Upper lobe of left lung (tissue), 6 donors: Measurements from ENCODE around the gene DNAH17. TPM values are rescaled to one million over a fixed set of nuclear protein-coding genes. Genes with fewer than 3 reads are reported as not detected.
A peak's percentile ranks its signal among the peaks of the same experiment; 100 is the strongest.

ENCODE experiments used
- ATAC-seq, 2 donors: fragments of 200-7000 bp; cut with Tn5 transposase; one replicate each; pipeline ENCODE4 v1.9.1; 2022; ENCODE audit warnings: mild to moderate bottlenecking in 2 of 2, moderate library complexity in 2 of 2; ENCODE audit not compliant: low FRiP score in 2 of 2
- DNase-seq, 2 donors: peaks; one replicate each; pipeline ENCODE4 v3.0.0-alpha.2; 2019 to 2020
- H3K27ac ChIP-seq, 4 donors: fragments of 200-600 bp; sonication (generic); one replicate each; pipeline ENCODE4 v1.5.1; 2016 to 2019
- H3K27me3 ChIP-seq, 4 donors: fragments of 200-600 bp; sonication (generic); one replicate each; pipeline ENCODE4 v1.5.1; 2017 to 2019
- H3K36me3 ChIP-seq, 4 donors: fragments of 200-600 bp; sonication (generic); one replicate each; pipeline ENCODE4 v1.5.1; 2016 to 2019
- H3K4me1 ChIP-seq, 4 donors: fragments of 200-600 bp; sonication (generic); one replicate each; pipeline ENCODE4 v1.5.1; 2018 to 2019
- H3K4me3 ChIP-seq, 4 donors: fragments of 200-600 bp; sonication (generic); one replicate each; pipeline ENCODE4 v1.5.1; 2017 to 2019; ENCODE audit warnings: mild to moderate bottlenecking in 2 of 4, moderate library complexity in 1 of 4
- H3K9me3 ChIP-seq, 4 donors: fragments of 200-600 bp; sonication (generic); one replicate each; pipeline ENCODE4 v1.5.1; 2018 to 2019
- EP300 ChIP-seq, 4 donors: sonication (generic); formaldehyde crosslinking; IDR thresholded peaks; one replicate each; pipeline ENCODE4 v1.5.1; 2017; ENCODE audit warnings: antibody characterized with exemption in 4 of 4, control low read depth in 2 of 4
- POLR2A ChIP-seq, 4 donors: fragments of 450-650 bp; IDR thresholded peaks; one replicate each; pipeline ENCODE4 v1.5.1; 2016 to 2017; ENCODE audit warnings: antibody characterized with exemption in 4 of 4, mild to moderate bottlenecking in 2 of 4
- POLR2AphosphoS5 ChIP-seq, 2 donors: sonication (generic); formaldehyde crosslinking; IDR thresholded peaks; one replicate each; pipeline ENCODE4 v1.5.1; 2017; ENCODE audit warnings: antibody characterized with exemption in 2 of 2
- WGBS, 2 donors: methylation state at CpG; one replicate each; pipeline ENCODE4 v1.1.5; 2017 to 2018; 5-methylcytosine and 5-hydroxymethylcytosine counted together
- total RNA-seq, 6 donors: library from RNA; depleted of rRNA in 4 of 6; stranded (reverse); fragments of >200 nt in 4 of 6; gene quantifications; one replicate each; pipeline versions ENCODE4 v1.1.0 to v1.2.1, GENCODE V29; 2016 to 2021
- TF ChIP-seq, protein P1 (sequence below), 6 experiments: fragments of 450-650 bp in 4 of 6; fragments of 200-600 bp in 2 of 6; sonication (generic) in 2 of 6; IDR thresholded peaks; one replicate each; pipeline ENCODE4 v1.5.1; 2016 to 2019; ENCODE audit warnings: antibody characterized with exemption in 6 of 6
- donor health status: DM: no; HTN: no; CAD: no; lungs with moderate emphysema.
- donor health status: DM: no; HTN: yes; CAD: no; lungs with severe emphysema.

DNAH17 gene
- total RNA-seq, 6 donors from 2014 or later: 2.0 to 21.0 (median 3.7) TPM

DNA sequence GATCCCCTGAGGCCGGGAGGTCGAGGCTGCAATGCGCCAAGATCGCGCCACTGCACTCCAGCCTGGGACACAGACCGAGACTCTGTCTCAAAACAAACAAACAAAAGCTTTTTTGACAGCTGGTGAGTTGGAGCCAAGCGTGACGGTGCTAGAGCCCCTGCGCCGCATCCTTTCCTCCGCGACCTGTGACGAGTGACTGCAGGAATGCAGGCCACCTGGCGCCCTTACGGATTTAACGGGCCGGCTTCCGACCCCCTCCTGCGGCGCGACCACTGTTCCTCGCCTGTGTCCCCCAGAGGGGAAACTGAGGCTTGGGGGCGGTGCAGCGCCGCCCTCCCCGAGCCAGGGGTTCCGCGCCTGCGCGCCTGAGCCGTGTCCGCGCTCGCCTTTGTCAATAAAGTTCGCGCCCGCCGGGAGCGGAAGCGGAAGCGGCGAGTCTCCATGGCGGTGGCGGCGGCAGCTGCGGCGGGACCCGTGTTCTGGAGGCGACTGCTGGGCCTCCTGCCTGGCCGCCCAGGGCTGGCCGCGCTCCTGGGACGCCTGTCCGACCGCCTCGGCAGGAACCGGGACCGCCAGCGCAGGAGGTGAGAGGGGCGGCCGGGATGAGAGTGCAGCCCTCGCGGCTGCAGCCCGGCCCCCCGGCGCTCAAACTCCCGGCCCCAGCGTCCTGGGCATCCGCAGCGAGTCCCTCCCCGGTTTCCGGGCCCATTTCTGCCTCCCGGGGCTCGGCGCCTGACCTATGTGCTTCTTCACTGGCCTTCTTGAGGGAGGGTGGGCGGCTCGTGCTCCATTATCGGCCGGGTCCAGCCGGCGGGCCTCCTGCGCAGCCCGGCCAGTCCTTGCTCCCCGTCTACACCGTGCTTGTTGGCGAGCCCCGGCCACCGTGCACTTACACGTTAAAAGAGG lies 198.7 kb downstream of the DNAH17 start, which contains the start of gene PGS1:
TSS of gene PGS1 (plus strand) at position 425 of the 906 bp plus-strand sequence. CDS start at position 442, 17 bp downstream.
- DNase-seq (peak; percentile 84 to 97), ATAC-seq (peak; percentile 81 to 88)
- H3K4me1 ChIP-seq: peaks cover 75 to 85% (median 79%) of the 10 kb centered on the region in 4 donors
- no peaks in the 10 kb centered on the region for H3K27me3 ChIP-seq
- H3K4me3 ChIP-seq: peak within 1 kb of the TSS; percentile 82 to 95 (median 92)
- H3K27ac ChIP-seq: peak within 1 kb of the TSS; percentile 97 to 99 (median 98)
- TF ChIP-seq POLR2AphosphoS5 (IDR thresholded peaks at IDR 0.05) (peak; percentile 97 to 98), POLR2A (IDR thresholded peaks at IDR 0.05) (peak in 3 of 4 donors; percentile 68 to 97 (median 73)), EP300 (IDR thresholded peaks at IDR 0.05) (peak in 1 of 4 donors; percentile 58)
- TF ChIP-seq, protein P1, sequence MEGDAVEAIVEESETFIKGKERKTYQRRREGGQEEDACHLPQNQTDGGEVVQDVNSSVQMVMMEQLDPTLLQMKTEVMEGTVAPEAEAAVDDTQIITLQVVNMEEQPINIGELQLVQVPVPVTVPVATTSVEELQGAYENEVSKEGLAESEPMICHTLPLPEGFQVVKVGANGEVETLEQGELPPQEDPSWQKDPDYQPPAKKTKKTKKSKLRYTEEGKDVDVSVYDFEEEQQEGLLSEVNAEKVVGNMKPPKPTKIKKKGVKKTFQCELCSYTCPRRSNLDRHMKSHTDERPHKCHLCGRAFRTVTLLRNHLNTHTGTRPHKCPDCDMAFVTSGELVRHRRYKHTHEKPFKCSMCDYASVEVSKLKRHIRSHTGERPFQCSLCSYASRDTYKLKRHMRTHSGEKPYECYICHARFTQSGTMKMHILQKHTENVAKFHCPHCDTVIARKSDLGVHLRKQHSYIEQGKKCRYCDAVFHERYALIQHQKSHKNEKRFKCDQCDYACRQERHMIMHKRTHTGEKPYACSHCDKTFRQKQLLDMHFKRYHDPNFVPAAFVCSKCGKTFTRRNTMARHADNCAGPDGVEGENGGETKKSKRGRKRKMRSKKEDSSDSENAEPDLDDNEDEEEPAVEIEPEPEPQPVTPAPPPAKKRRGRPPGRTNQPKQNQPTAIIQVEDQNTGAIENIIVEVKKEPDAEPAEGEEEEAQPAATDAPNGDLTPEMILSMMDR (IDR thresholded peaks at IDR 0.05): peak in 1 of 6 experiments; percentile 23
- H3K9me3 ChIP-seq: no peaks in the 10 kb centered on the region
- 2 to 5% methylated on average over 16 to 54 of the region's 89 CpGs for WGBS, 2 donors
- peaks cover 0 to 9% (median 0%) of the 10 kb centered on the region in 4 donors for H3K36me3 ChIP-seq

DNA sequence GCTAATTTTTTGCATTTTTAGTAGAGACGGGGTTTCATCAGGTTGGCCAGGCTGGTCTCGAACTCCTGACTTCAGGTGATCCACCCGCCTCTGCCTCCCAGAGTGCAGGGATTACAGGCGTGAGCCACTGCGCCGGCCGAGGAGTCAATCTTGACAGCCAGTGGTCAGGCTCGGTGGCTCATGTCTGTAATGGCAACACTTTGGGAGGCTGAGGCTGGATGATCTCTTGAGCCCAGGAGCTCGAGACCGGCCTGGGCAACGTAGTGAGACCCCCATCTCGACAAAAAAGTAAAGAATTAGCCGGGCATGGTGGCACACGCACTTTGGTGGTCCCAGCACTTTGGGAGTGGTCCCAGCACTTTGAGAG lies 199.4 kb downstream of the DNAH17 start:
- H3K4me1 ChIP-seq: peaks cover 69 to 79% (median 73%) of the 10 kb centered on the region in 4 donors
- no peak for DNase-seq

DNA sequence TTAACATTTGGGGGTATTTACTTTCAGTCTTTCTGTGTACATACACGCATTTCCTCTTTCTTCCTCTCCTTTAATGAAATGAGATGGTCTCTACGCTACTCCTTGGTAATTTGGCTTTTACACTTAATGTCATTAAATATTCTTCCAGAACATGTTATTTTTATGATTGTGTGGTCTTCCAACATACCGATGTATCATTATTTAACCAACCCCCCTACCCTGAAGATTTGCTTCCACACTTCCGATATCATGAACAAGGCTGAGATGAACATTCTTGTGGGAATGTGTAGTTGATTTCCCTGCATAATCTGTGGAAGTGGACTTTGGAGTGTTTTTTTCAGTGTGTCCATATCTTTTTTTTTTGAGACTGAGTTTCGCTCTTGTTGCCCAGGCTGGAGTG lies 201.0 kb downstream of the DNAH17 start:
- H3K4me1 ChIP-seq: peaks cover 52 to 62% (median 57%) of the 10 kb centered on the region in 4 donors
- no peaks in the 10 kb centered on the region for H3K9me3 ChIP-seq
- DNase-seq (no peak), ATAC-seq (no peak)
- no peak overlapping the region for H3K4me3 ChIP-seq
- TF ChIP-seq EP300 (IDR thresholded peaks at IDR 0.05) (no peak), POLR2AphosphoS5 (IDR thresholded peaks at IDR 0.05) (no peak), POLR2A (IDR thresholded peaks at IDR 0.05) (no peak)
- TF ChIP-seq, protein P1 (IDR thresholded peaks at IDR 0.05): no peak
- peaks cover 0 to 7% (median 0%) of the 10 kb centered on the region in 4 donors for H3K36me3 ChIP-seq
- H3K27me3 ChIP-seq: no peaks in the 10 kb centered on the region
- H3K27ac ChIP-seq: peak overlapping the region; percentile 97 to 99 (median 98)
- WGBS, 2 donors: 79 to 90% methylated on average over 5 of the region's 5 CpGs

More for the DNA sequence above, 199.4 kb downstream of the DNAH17 start:
- Histone ChIP-seq H3K4me3 (peak overlapping the region; percentile 82 to 95 (median 92)), H3K9me3 (no peaks in the 10 kb centered on the region), H3K36me3 (peaks cover 0 to 9% (median 0%) of the 10 kb centered on the region in 4 donors), H3K27ac (peak overlapping the region; percentile 97 to 99 (median 98)), H3K27me3 (no peaks in the 10 kb centered on the region)
- TF ChIP-seq, protein P1 (IDR thresholded peaks at IDR 0.05): no peak
- TF ChIP-seq EP300 (IDR thresholded peaks at IDR 0.05) (no peak), POLR2AphosphoS5 (IDR thresholded peaks at IDR 0.05) (no peak), POLR2A (IDR thresholded peaks at IDR 0.05) (no peak)
- WGBS, 2 donors: 44 to 62% methylated on average over 3 to 14 of the region's 14 CpGs
- no peak for ATAC-seq

DNA sequence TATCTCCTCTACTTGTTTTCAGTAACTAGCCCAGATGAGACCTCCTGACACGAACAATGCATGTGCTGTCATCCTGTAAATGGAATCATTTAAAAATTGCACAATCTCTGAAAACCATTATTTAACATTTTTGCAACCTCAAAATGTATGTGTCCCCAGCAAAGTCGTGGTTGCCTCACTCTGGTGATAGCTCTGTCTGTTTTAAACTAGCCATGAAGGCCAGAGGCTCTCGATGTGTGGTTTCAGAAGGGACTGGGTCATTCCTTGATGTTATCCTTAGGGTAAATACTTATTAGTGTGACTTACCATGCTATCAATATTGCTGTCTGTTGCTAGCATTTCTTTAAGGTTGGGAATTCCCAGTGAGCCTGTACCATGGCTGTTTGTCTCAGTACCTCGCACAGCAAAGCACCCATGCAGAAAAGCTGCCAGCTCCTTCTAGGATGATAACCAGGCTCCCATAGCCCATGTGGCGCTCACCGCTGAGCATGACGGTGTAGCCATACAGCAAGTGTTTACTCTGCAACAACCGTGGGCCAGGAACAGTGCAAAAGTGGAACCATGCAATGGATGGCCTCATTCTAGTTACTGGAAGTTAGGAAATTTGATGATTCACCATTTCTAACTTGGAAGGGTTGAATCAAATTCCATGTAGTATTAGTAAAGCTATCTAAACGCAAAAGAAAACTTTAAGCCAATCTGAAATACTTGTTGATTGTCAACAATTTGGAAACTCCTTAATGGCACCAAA lies 201.6 kb downstream of the DNAH17 start:
- Histone ChIP-seq H3K4me1 (peaks cover 46 to 56% (median 51%) of the 10 kb centered on the region in 4 donors), H3K27me3 (no peaks in the 10 kb centered on the region), H3K4me3 (no peak overlapping the region), H3K36me3 (peaks cover 0 to 3% (median 0%) of the 10 kb centered on the region in 4 donors), H3K9me3 (no peaks in the 10 kb centered on the region), H3K27ac (peak overlapping the region; percentile 97 to 99 (median 98))
- WGBS, 2 donors: 46 to 56% methylated on average over 9 of the region's 9 CpGs
- ATAC-seq: peak; percentile 68 to 73
- peak in 1 of 2 donors; percentile 89 for DNase-seq
- no peak for TF ChIP-seq POLR2A (IDR thresholded peaks at IDR 0.05)
- TF ChIP-seq, protein P1 (IDR thresholded peaks at IDR 0.05): no peak
- peak; percentile 72 to 99 for TF ChIP-seq POLR2AphosphoS5 (IDR thresholded peaks at IDR 0.05)
- peak in 3 of 4 donors; percentile 69 to 94 (median 90) for TF ChIP-seq EP300 (IDR thresholded peaks at IDR 0.05)
